Esophagus muscularis mucosa (tissue), 4 donors: ENCODE data around the gene TPM3. TPM values are rescaled to one million over a fixed set of nuclear protein-coding genes. Genes with fewer than 3 reads are reported as not detected.
"Not testable (repeated sequence)": the region's sequence is repeated elsewhere in the genome, so short reads cannot be mapped to it uniquely, and the experiment has no call there.

Experiments
- DNase-seq: peaks from one replicate; pipeline ENCODE4 v3.0.0-alpha.2; 2017; ENCODE audit errors: extremely low spot score
- H3K27ac ChIP-seq, 4 donors: fragments of 200-600 bp; sonication (generic); replicated peaks in 1 of 4; 1 replicate in 3 of 4; 2 replicates in 1 of 4; pipeline ENCODE4 v1.5.1; 2016 to 2019; ENCODE audit warnings: mild to moderate bottlenecking in 1 of 4
- H3K27me3 ChIP-seq, 4 donors: fragments of 200-600 bp; sonication (generic); one replicate each; pipeline versions ENCODE4 v1.5.1 to v1.6.0; 2016 to 2019
- H3K36me3 ChIP-seq, 4 donors: fragments of 200-600 bp; sonication (generic); one replicate each; pipeline ENCODE4 v1.5.1; 2016 to 2019
- H3K4me1 ChIP-seq, 4 donors: fragments of 200-600 bp; sonication (generic); one replicate each; pipeline ENCODE4 v1.5.1; 2016 to 2019
- H3K4me3 ChIP-seq, 4 donors: fragments of 200-600 bp; sonication (generic); 1 replicate in 2 of 4; 2 replicates in 2 of 4; pipeline ENCODE4 v1.5.1; 2016 to 2019; ENCODE audit warnings: mild to moderate bottlenecking in 4 of 4, moderate library complexity in 1 of 4
- H3K9me3 ChIP-seq, 4 donors: fragments of 200-600 bp; sonication (generic); 1 replicate in 3 of 4; 2 replicates in 1 of 4; pipeline ENCODE4 v1.5.1; 2016 to 2019
- CTCF ChIP-seq, 3 experiments: fragments of 200-600 bp in 2 of 3; fragments of 450-650 bp in 1 of 3; sonication (generic) in 2 of 3; IDR thresholded peaks; one replicate each; pipeline ENCODE4 v1.5.1; 2017 to 2019; ENCODE audit warnings: antibody characterized with exemption in 3 of 3, mild to moderate bottlenecking in 2 of 3, moderate library complexity in 1 of 3
- EP300 ChIP-seq: sonication (generic); formaldehyde crosslinking; IDR thresholded peaks from one replicate; pipeline ENCODE4 v1.6.1; 2017; ENCODE audit warnings: antibody characterized with exemption
- POLR2A ChIP-seq: fragments of 450-650 bp; IDR thresholded peaks from one replicate; pipeline ENCODE4 v1.6.1; 2017; ENCODE audit warnings: antibody characterized with exemption, moderate library complexity, mild to moderate bottlenecking, low read depth
- POLR2AphosphoS5 ChIP-seq, 2 donors: sonication (generic); formaldehyde crosslinking; IDR thresholded peaks; one replicate each; pipeline ENCODE4 v1.6.1; 2017; ENCODE audit warnings: antibody characterized with exemption in 2 of 2
- WGBS: methylation state at CpG from one replicate; pipeline ENCODE4 v1.1.5; 2018; 5-methylcytosine and 5-hydroxymethylcytosine counted together
- intact Hi-C: fragments of 100-400 bp; cut with DNase I; formaldehyde crosslinking; loops from one replicate; pipeline ENCODE4 v1.15.1; 2023
- total RNA-seq, 4 donors: library from RNA; depleted of rRNA; stranded (reverse); fragments of >200 nt; gene quantifications; one replicate each; pipeline versions ENCODE4 v1.1.0 to v1.2.1, GENCODE V29; 2016

The TPM3 gene
- total RNA-seq, 4 donors from 2014 or later: 75.6 to 205 (median 131) TPM

- WGBS: 97% methylated on average over 6 of the region's 6 CpGs
- intact Hi-C loops: no loop called here
- H3K9me3 ChIP-seq: no peaks in the 10 kb centered on the region
- no peaks in the 10 kb centered on the region for H3K36me3 ChIP-seq
- TF ChIP-seq POLR2A (no peak), CTCF (IDR thresholded peaks at IDR 0.05) (no peak), EP300 (no peak), POLR2AphosphoS5 (IDR thresholded peaks at IDR 0.05) (no peak)
- H3K4me3 ChIP-seq: no peak overlapping the region
- no peak overlapping the region for H3K27ac ChIP-seq
- no peak for DNase-seq
- H3K27me3 ChIP-seq: no peaks in the 10 kb centered on the region
- peaks cover 0 to 17% (median 11%) of the 10 kb centered on the region in 4 donors for H3K4me1 ChIP-seq
These were observed 49.5 kb downstream of the TPM3 start for GRCh38 chr1:154142358-154142757.

GRCh38 chr1:154141240-154141639 lies 50.7 kb downstream of the TPM3 start:
- Histone ChIP-seq H3K27ac (no peak overlapping the region), H3K4me3 (no peak overlapping the region), H3K9me3 (no peaks in the 10 kb centered on the region), H3K27me3 (no peaks in the 10 kb centered on the region), H3K4me1 (peaks cover 0 to 17% (median 11%) of the 10 kb centered on the region in 4 donors), H3K36me3 (no peaks in the 10 kb centered on the region)
- no peak for DNase-seq
- WGBS: 28% methylated on average over 3 of the region's 3 CpGs
- intact Hi-C loops: no loop called here
- no peak for TF ChIP-seq POLR2A
- no peak for TF ChIP-seq POLR2AphosphoS5 (IDR thresholded peaks at IDR 0.05)
- no peak for TF ChIP-seq EP300
- no peak for TF ChIP-seq CTCF (IDR thresholded peaks at IDR 0.05)

GRCh38 chr1:154137888-154138287 lies 54.0 kb downstream of the TPM3 start:
- H3K27me3 ChIP-seq: no peaks in the 10 kb centered on the region
- intact Hi-C loops: no loop called here
- H3K36me3 ChIP-seq: no peaks in the 10 kb centered on the region
- H3K9me3 ChIP-seq: no peaks in the 10 kb centered on the region
- peaks cover 0 to 17% (median 11%) of the 10 kb centered on the region in 4 donors for H3K4me1 ChIP-seq
- no peak overlapping the region for H3K4me3 ChIP-seq
- DNase-seq: no peak
- TF ChIP-seq CTCF (IDR thresholded peaks at IDR 0.05) (no peak), EP300 (no peak), POLR2A (no peak), POLR2AphosphoS5 (IDR thresholded peaks at IDR 0.05) (no peak)
- no peak overlapping the region for H3K27ac ChIP-seq
- WGBS: 84% methylated on average over 3 of the region's 3 CpGs

GRCh38 chr1:154133256-154133655 lies 58.6 kb downstream of the TPM3 start:
- no peak for DNase-seq
- no peaks in the 10 kb centered on the region for H3K36me3 ChIP-seq
- TF ChIP-seq EP300: no peak
- H3K27me3 ChIP-seq: no peaks in the 10 kb centered on the region
- no peak overlapping the region for H3K27ac ChIP-seq
- intact Hi-C loops: no loop called here
- no peaks in the 10 kb centered on the region for H3K9me3 ChIP-seq
- H3K4me1 ChIP-seq: no peaks in the 10 kb centered on the region
- 94% methylated on average over 2 of the region's 2 CpGs for WGBS
- H3K4me3 ChIP-seq: no peak overlapping the region

- Histone ChIP-seq H3K27ac (no peak overlapping the region), H3K4me3 (no peak overlapping the region), H3K36me3 (no peaks in the 10 kb centered on the region), H3K9me3 (no peaks in the 10 kb centered on the region), H3K27me3 (no peaks in the 10 kb centered on the region), H3K4me1 (no peaks in the 10 kb centered on the region)
- intact Hi-C loops: no loop called here
- TF ChIP-seq POLR2AphosphoS5 (IDR thresholded peaks at IDR 0.05) (no peak), CTCF (IDR thresholded peaks at IDR 0.05) (no peak), POLR2A (no peak), EP300 (no peak)
- DNase-seq: no peak
- 49% methylated on average over 2 of the region's 2 CpGs for WGBS
These were observed 62.4 kb downstream of the TPM3 start for GRCh38 chr1:154129391-154129970.

GRCh38 chr1:154123205-154123604 lies 68.7 kb downstream of the TPM3 start:
- intact Hi-C loops, DNase-seq, H3K4me3 ChIP-seq, H3K36me3 ChIP-seq, H3K4me1 ChIP-seq, H3K27me3 ChIP-seq, H3K9me3 ChIP-seq, H3K27ac ChIP-seq: not testable (repeated sequence)
- WGBS: 97% methylated on average over 11 of the region's 11 CpGs
